ENCODE measurements around the gene TAS2R43. TPM values are rescaled to one million over a fixed set of nuclear protein-coding genes. Genes with fewer than 3 reads are reported as not detected.

Gene TAS2R43
- polyA plus RNA-seq, 1 of the 3 experiments (the other 2 are of a cell fraction), result not detected

DNA sequence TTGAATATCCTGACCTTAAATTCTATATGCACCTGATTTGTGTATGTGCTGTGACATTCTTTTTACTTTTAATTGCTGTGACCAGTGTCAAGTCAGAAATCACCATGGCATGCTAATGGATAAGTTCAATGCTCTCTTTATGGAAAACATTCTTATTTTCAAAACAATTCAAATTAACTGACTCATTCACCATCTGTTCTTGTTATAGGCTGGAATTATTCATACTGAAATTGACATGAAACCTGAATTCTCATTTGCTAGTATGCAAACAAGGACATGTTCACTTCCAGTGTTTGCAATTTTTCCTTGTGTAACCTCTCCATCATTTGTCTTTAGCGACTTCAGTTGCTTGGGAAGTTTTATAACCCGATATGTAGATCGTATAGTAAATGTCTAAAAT lies 42.2 kb upstream of the TAS2R43 start, which contains the start of gene TAS2R30:
TSS of gene TAS2R30 (minus strand) at position 340 of the 400 bp plus-strand sequence. CDS start 400 bp downstream, outside the sequence.
- ChIA-PET POLR2A (no interaction called here), CTCF (no interaction called here)
- H2AFZ ChIP-seq (ENCODE audit: low read depth), result no peak within 1 kb of the TSS
- peaks cover 0 to 4% of the 10 kb centered on the region in 2 experiments for H3K36me3 ChIP-seq (replicated peaks in 1 of 2; ENCODE audit: control insufficient read depth in 1 of 2, insufficient read depth in 2 of 2, low read length in 1 of 2)
- DNase-seq, result no peak
- H4K20me1 ChIP-seq (ENCODE audit: insufficient read depth), result peaks cover 10% of the 10 kb centered on the region; the same call in 1 of the 2 replicates
- no peaks in the 10 kb centered on the region for H3K27me3 ChIP-seq (ENCODE audit: insufficient read depth)
- no peak within 1 kb of the TSS for H3K4me3 ChIP-seq (ENCODE audit: low read depth in 2 of 2, low read length in 1 of 2)
- no peaks in the 10 kb centered on the region for H3K9me2 ChIP-seq
- TF ChIP-seq RXRA (IDR thresholded peaks at IDR 0.05; ENCODE audit: borderline replicate concordance, low read depth) (no peak), CHD2 (IDR thresholded peaks at IDR 0.05; ENCODE audit: low read length, partially characterized antibody) (no peak), POLR2AphosphoS5 (IDR thresholded peaks at IDR 0.05; ENCODE audit: low read depth, low read length) (no peak), SIN3A (IDR thresholded peaks at IDR 0.05; ENCODE audit: borderline replicate concordance, low read depth, low read length) (no peak), RAD21 (IDR thresholded peaks at IDR 0.05; ENCODE audit: low read length) (no peak), GATA2 (CRISPR knock-in tag; IDR thresholded peaks at IDR 0.05) (no peak), FOXM1 (IDR thresholded peaks at IDR 0.05; ENCODE audit: low read depth) (no peak), TEAD4 (IDR thresholded peaks at IDR 0.05; ENCODE audit: borderline replicate concordance, insufficient read depth) (no peak), EP300 (IDR thresholded peaks at IDR 0.05; ENCODE audit: borderline replicate concordance in 1 of 2, low read depth in 1 of 2, low read length in 1 of 2) (no peak), CTCF (IDR thresholded peaks at IDR 0.05) (no peak), FOSL2 (IDR thresholded peaks at IDR 0.05; ENCODE audit: borderline replicate concordance, low read depth) (no peak), USF2 (IDR thresholded peaks at IDR 0.05; ENCODE audit: borderline replicate concordance, low read depth, low read length) (no peak), TAF1 (IDR thresholded peaks at IDR 0.05; ENCODE audit: borderline replicate concordance, low read depth, low read length) (no peak), MAX (IDR thresholded peaks at IDR 0.05; ENCODE audit: low read depth) (no peak), YY1 (IDR thresholded peaks at IDR 0.05; ENCODE audit: low read depth) (no peak), TCF12 (IDR thresholded peaks at IDR 0.05) (no peak), MEF2A (IDR thresholded peaks at IDR 0.05; ENCODE audit: borderline replicate concordance, low read depth) (no peak), GABPA (IDR thresholded peaks at IDR 0.05; ENCODE audit: low read depth) (no peak), RFX5 (IDR thresholded peaks at IDR 0.05; ENCODE audit: low read length) (no peak), ELF1 (IDR thresholded peaks at IDR 0.05) (no peak)
- H3K9ac ChIP-seq, result no peak within 1 kb of the TSS
- peaks cover 75% of the 10 kb centered on the region for H3K79me2 ChIP-seq (ENCODE audit: insufficient read depth)
- WGBS (ENCODE audit: low lambda C conversion rate), result 66% methylated on average over 3 of the region's 3 CpGs
- H3K27ac ChIP-seq (ENCODE audit: low read depth in 2 of 2, low read length in 1 of 2), result no peak within 1 kb of the TSS
- H3K9me3 ChIP-seq, result no peaks in the 10 kb centered on the region
- H3K4me2 ChIP-seq, result no peak within 1 kb of the TSS
- H3F3A ChIP-seq (replicated peaks; ENCODE audit: insufficient read depth), result peaks cover 7% of the 10 kb centered on the region
- H3K4me1 ChIP-seq (ENCODE audit: control insufficient read depth in 1 of 2, insufficient read depth in 2 of 2, low read depth in 1 of 2, low read length in 1 of 2), result no peaks in the 10 kb centered on the region; a peak in 2 of 4 replicates

Measured in SK-N-SH (cell line).